Ovary (tissue), 10 donors: ENCODE data around the gene PCNX1. TPM values are rescaled to one million over a fixed set of nuclear protein-coding genes. Genes with fewer than 3 reads are reported as not detected.
"Not testable (repeated sequence)": the region's sequence is repeated elsewhere in the genome, so short reads cannot be mapped to it uniquely, and the experiment has no call there.

Experiments used
- DNase-seq, 5 donors: peaks; one replicate each; pipeline ENCODE4 v3.0.0-alpha.2; 2019 to 2020
- H3K27ac ChIP-seq, 2 donors: fragments of 200-600 bp; one replicate each; pipeline versions ENCODE4 v1.5.1 to v1.8.0; 2019 to 2022
- H3K27me3 ChIP-seq: fragments of 200-600 bp; one replicate; pipeline ENCODE4 v1.8.0; 2022
- H3K36me3 ChIP-seq: fragments of 200-600 bp; sonication (generic); one replicate; pipeline ENCODE4 v1.5.1; 2019
- H3K4me1 ChIP-seq: one replicate; pipeline ENCODE4 v1.8.1; 2013; ENCODE audit warnings: mild to moderate bottlenecking, moderate library complexity; ENCODE audit not compliant: insufficient read depth
- H3K4me3 ChIP-seq: fragments of 200-600 bp; sonication (generic); one replicate; pipeline ENCODE4 v1.5.1; 2017
- H3K9me3 ChIP-seq, 2 donors: fragments of 200-600 bp in 1 of 2; sonication (generic) in 1 of 2; one replicate each; pipeline versions ENCODE4 v1.5.1 to v1.8.1; 2013 to 2019; ENCODE audit warnings: mild to moderate bottlenecking in 1 of 2, moderate library complexity in 1 of 2
- CTCF ChIP-seq, 3 donors: fragments of 450-650 bp in 2 of 3; fragments of 200-600 bp in 1 of 3; IDR thresholded peaks; one replicate each; pipeline versions ENCODE4 v1.5.1 to v1.8.0; 2016 to 2022; ENCODE audit warnings: antibody characterized with exemption in 3 of 3, mild to moderate bottlenecking in 1 of 3
- EP300 ChIP-seq: sonication (generic); formaldehyde crosslinking; IDR thresholded peaks from one replicate; pipeline ENCODE4 v1.6.1; 2017; ENCODE audit warnings: antibody characterized with exemption
- POLR2A ChIP-seq: fragments of 450-650 bp; IDR thresholded peaks from one replicate; pipeline ENCODE4 v1.6.1; 2017; ENCODE audit warnings: antibody characterized with exemption, mild to moderate bottlenecking, moderate library complexity
- WGBS, 3 donors: extraction: QIAGEN DNeasy Blood & Tissue Kit in 1 of 3; methylation state at CpG; one replicate each; pipeline versions ENCODE4 v1.1.5 to v1.1.7; 2013 to 2017; 5-methylcytosine and 5-hydroxymethylcytosine counted together
- intact Hi-C, 4 donors: fragments of 100-400 bp; cut with DNase I; formaldehyde crosslinking; loops; one replicate each; pipeline versions ENCODE4 v1.11.0 to v1.15.1; 2022 to 2023
- long read RNA-seq, 3 donors: library from polyadenylated mRNA in 2 of 3; unstranded in 2 of 3; transcript quantifications; one replicate each; pipeline ENCODE4 v2.0.0 and lab custom pipeline, GENCODE V29; 2021 to 2026
- polyA plus RNA-seq, 2 donors: library from polyadenylated mRNA; stranded (reverse); fragments of 200-250 nt in 1 of 2; fragments of 350-450 nt in 1 of 2; fragmentation: Illumina TruSeq in 1 of 2; extraction: RNeasy Lipid Tissue Mini Kit (QIAGEN cat#74804) in 1 of 2; gene quantifications; one replicate each; pipeline ENCODE4 v1.2.3, GENCODE V29; 2013 to 2014
- total RNA-seq, 7 donors: library from RNA; depleted of rRNA in 2 of 7; stranded (reverse); fragments of >200 nt in 2 of 7; fragmentation: NEBNext Ultra II Directional in 3 of 7; extraction: Animal tissue kit (Norgen Biotek cat#: 25700) in 3 of 7; gene quantifications; one replicate each; pipeline versions ENCODE4 v1.1.0 to v1.2.4, GENCODE V29; 2016 to 2023
- donor health status: DM: no; HTN: no; CAD: no; lungs with moderate emphysema.
- donor health status: DM: no; HTN: no; CAD: no.
- donor health status: Bipolar disorder and iron deficiency.
- donor health status: DM: yes; HTN: yes; CAD: no.
- donor health status: DM: no; HTN: no; CAD: no.
- donor health status: DM: yes; HTN: yes; CAD: no.

PCNX1 gene
- total RNA-seq, result 100 to 1,000 TPM in 1 of 7 donors, 10 to 100 TPM in 6; 49.5 to 101 (median 74.3) TPM
- polyA plus RNA-seq, result 10 to 100 TPM; 13.3 to 31.6 TPM
- long read RNA-seq, donor 1, partial matches to known transcripts, result 8 of 10 reads
- long read RNA-seq, donor 1, other reads (novel, unspliced or antisense), result 2 of 10 reads
- long read RNA-seq, donor 2, full-length matches to known transcripts, result 1 of 18 reads
- long read RNA-seq, donor 2, partial matches to known transcripts, result 17 of 18 reads
- long read RNA-seq, donor 2, other reads (novel, unspliced or antisense), result 0 of 18 reads
- long read RNA-seq, donor 3, full-length matches to known transcripts, result 4 of 33 reads
- long read RNA-seq, donor 3, partial matches to known transcripts, result 15 of 33 reads
- long read RNA-seq, donor 3, other reads (novel, unspliced or antisense), result 14 of 33 reads

DNA sequence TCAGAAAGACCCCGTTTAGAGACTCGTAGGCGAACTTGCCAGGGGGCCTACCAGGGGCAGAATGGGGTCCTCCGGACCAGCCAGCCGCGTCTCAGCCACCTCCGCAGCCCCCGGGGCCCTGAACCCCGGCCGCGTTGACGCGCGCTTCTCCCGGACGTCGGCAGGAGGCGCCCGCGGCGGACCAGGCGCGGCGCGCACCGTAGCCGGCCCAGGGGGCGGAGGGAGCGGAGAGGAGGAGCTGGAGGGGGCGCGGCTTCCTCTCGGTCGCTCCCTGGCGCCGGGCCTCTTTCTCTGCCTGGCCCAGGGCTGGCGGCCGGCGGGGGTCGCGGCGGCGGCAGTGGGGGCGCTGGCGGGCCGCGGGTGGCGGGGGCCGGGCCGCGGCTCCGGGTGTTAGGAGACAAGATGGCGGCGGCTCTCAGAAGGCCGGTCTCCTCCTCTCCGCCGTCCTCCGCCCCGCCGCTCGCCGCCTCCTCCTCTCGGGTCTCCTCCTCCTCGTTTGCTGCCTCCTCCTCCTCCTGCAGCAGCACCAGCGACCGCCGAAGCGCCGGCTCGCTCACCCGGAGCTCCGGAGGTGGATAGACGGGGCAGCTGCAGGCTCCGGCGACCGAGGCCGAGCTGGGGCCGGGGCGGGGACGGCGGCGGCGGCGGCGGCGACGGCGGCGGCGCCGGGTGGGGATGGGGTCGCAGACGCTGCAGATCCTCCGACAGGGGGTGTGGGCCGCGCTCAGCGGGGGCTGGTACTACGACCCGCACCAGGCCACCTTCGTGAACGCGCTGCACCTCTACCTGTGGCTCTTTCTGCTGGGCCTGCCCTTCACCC, at the start of gene PCNX1:
TSS of gene PCNX1 (plus strand) at position 284 of the 820 bp plus-strand sequence. CDS start at position 676, 392 bp downstream.
- no peaks in the 10 kb centered on the region for H3K36me3 ChIP-seq
- peak within 1 kb of the TSS; percentile 92 to 95 for H3K27ac ChIP-seq
- 0 to 1% (median 1%) methylated on average over 54 to 101 of the region's 101 CpGs for WGBS, 3 donors
- H3K9me3 ChIP-seq, result no peaks in the 10 kb centered on the region
- peak within 1 kb of the TSS; percentile 98 for H3K4me3 ChIP-seq
- intact Hi-C loops, result loop anchor here (5.0 to 10.0 kb wide), 4 partner anchors 60 to 85 kb away; no protein-coding TSS in a partner anchor
- peak; percentile 90 to 94 (median 93) for DNase-seq
- H3K27me3 ChIP-seq, result no peaks in the 10 kb centered on the region
- peaks cover 15% of the 10 kb centered on the region for H3K4me1 ChIP-seq
- TF ChIP-seq EP300 (no peak), CTCF (IDR thresholded peaks at IDR 0.05) (peak; percentile 84 to 95 (median 94)), POLR2A (peak; percentile 58)

DNA sequence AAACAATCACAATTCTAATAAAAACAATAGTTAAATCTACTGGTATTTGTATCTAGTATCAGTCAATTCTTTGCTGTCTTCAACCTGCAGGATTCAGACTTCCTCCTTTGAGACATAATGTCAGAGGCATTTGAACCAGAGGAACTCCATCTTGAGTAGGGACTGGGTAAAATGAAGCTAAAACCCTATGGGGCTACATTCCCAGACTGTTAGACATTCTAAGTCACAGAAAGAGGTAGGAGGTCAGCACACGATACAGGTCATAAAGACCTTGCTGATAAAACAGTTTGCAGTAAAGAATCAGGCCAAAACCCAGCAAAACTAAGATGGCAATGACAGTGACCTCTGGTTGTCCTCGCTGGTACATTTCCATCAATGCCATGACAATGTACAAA, 49.8 kb upstream of the PCNX1 start:
- Histone ChIP-seq H3K36me3 (no peaks in the 10 kb centered on the region), H3K27ac (no peak overlapping the region), H3K4me1 (no peaks in the 10 kb centered on the region), H3K9me3 (no peaks in the 10 kb centered on the region), H3K27me3 (no peaks in the 10 kb centered on the region), H3K4me3 (no peak overlapping the region)
- DNase-seq, result no peak
- 84 to 89% (median 86%) methylated on average over 2 of the region's 2 CpGs for WGBS, 3 donors
- intact Hi-C loops, result no loop called here
- TF ChIP-seq EP300 (no peak), POLR2A (no peak), CTCF (IDR thresholded peaks at IDR 0.05) (no peak)

DNA sequence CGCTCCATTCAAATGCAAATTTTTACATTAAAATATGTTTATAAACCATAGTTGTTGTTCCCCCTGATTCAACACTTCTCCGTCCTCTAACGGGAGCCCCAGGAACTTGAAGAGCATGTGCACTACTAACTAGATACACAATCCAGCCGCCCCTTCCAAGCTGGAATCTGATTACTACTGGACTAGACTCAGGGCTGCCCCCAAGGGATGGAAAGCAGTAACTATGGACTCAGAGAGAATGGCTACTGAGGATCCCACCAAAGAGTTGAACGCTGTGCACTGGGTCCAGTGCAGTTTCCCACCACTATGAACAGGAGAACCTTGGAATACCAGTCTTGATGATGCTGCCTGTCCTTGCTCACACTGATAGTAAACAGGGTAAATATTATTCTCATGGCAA, 48.6 kb upstream of the PCNX1 start:
- 81 to 90% (median 87%) methylated on average over 5 of the region's 5 CpGs for WGBS, 3 donors
- TF ChIP-seq EP300 (no peak), POLR2A (no peak), CTCF (IDR thresholded peaks at IDR 0.05) (no peak)
- Histone ChIP-seq H3K4me1 (no peaks in the 10 kb centered on the region), H3K36me3 (no peaks in the 10 kb centered on the region), H3K27ac (no peak overlapping the region), H3K9me3 (no peaks in the 10 kb centered on the region), H3K27me3 (no peaks in the 10 kb centered on the region), H3K4me3 (no peak overlapping the region)
- intact Hi-C loops, result no loop called here
- DNase-seq, result no peak

DNA sequence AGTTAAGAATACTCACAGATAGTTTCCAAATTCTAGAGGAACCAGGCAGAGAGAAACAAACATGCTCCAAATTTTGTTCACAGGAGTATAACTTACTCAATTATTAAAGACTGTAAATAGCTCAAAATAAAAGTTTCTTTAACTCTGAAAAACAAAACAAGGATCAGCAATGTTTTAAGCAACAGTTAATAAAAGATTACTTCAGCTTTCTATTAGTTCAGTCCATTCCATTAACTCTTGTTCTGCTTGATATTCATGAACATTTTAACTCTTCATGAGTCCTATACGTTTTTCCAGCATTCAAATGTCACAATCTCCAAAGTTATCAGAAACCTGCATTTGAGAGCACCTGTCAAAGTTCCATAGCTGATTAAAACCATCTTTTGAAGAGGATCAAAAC, 40.3 kb upstream of the PCNX1 start:
- DNase-seq, H3K27ac ChIP-seq, H3K4me1 ChIP-seq, H3K36me3 ChIP-seq, H3K27me3 ChIP-seq, intact Hi-C loops, H3K4me3 ChIP-seq: not testable (repeated sequence)
- WGBS, 3 donors, result 67 to 75% (median 69%) methylated on average over 1 of the region's 1 CpG
- peaks cover 0 to 12% of the 10 kb centered on the region in 2 donors for H3K9me3 ChIP-seq
